Adrenal gland (tissue), 5 donors: ENCODE data around the gene ITPR1.

Experiments
- CTCF ChIP-seq, 6 experiments: fragments of 450-650 bp in 4 of 6; fragments of 200-600 bp in 2 of 6; sonication (generic) in 1 of 6; IDR thresholded peaks; 1 replicate in 5 of 6; 2 replicates in 1 of 6; pipeline versions ENCODE4 v1.5.1 to v1.8.0; 2016 to 2021; ENCODE audit warnings: antibody characterized with exemption in 6 of 6, mild to moderate bottlenecking in 2 of 6, moderate library complexity in 1 of 6
- POLR2A ChIP-seq, 2 donors: fragments of 450-650 bp; IDR thresholded peaks; one replicate each; pipeline ENCODE4 v1.6.1; 2017; ENCODE audit warnings: antibody characterized with exemption in 2 of 2, mild to moderate bottlenecking in 2 of 2, moderate library complexity in 1 of 2
- donor health status: DM: no; HTN: no; CAD: no.

DNA sequence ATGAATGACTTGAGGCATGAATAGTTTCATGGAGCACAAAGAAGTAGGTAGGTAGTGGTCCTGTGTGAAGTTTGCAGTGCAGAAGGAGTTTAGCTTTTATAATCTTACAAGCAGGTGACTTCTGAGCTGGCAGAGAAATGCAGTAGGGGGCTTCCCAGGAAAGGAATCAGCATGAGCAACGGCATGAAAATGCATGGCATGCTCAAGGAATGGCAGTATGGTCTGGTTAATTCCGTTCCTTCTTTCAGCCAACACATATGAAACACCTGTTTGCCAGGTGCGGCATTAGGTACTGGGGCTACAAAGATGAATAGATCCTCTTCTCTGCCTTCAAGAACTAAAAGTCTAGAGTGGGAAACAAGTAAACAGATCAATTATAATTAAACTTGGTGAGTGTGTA, 348.1 kb downstream of the ITPR1 start:
- TF ChIP-seq CTCF (IDR thresholded peaks at IDR 0.05) (no peak), POLR2A (IDR thresholded peaks at IDR 0.05) (no peak)
